GOT3 (cell line): ENCODE measurements around the gene RGS6.

ENCODE experiments used
- DNase-seq: peaks from one replicate; lab custom pipeline; 2025; ENCODE audit warnings: mixed read lengths; lab: John Stamatoyannopoulos, UW

RGS6 gene

GRCh38 chr14:72164420-72165228 is 232.4 kb downstream of the RGS6 start:
- DNase-seq = no peak

GRCh38 chr14:72165229-72165698 is 233.0 kb downstream of the RGS6 start:
- no peak for DNase-seq

GRCh38 chr14:72169521-72169920 is 237.3 kb downstream of the RGS6 start:
- DNase-seq = no peak

GRCh38 chr14:72172049-72172448 is 239.8 kb downstream of the RGS6 start:
- DNase-seq = no peak

- DNase-seq = no peak
Observed at GRCh38 chr14:72172597-72172996, 240.4 kb downstream of the RGS6 start.

- no peak for DNase-seq
Observed at GRCh38 chr14:72173038-72173720, 240.9 kb downstream of the RGS6 start.

- no peak for DNase-seq
Observed at GRCh38 chr14:72177251-72177650, 245.0 kb downstream of the RGS6 start.

GRCh38 chr14:72178517-72178916 is 246.3 kb downstream of the RGS6 start:
- DNase-seq = no peak

- DNase-seq = no peak
Observed at GRCh38 chr14:72182708-72183432, 250.6 kb downstream of the RGS6 start.

- DNase-seq = no peak
Observed at GRCh38 chr14:72183631-72184030, 251.4 kb downstream of the RGS6 start.

GRCh38 chr14:72186523-72186922 is 254.3 kb downstream of the RGS6 start:
- no peak for DNase-seq

GRCh38 chr14:72196237-72197015 is 264.2 kb downstream of the RGS6 start:
- DNase-seq = no peak

GRCh38 chr14:72201645-72202044 is 269.4 kb downstream of the RGS6 start:
- DNase-seq = no peak

- no peak for DNase-seq
Observed at GRCh38 chr14:72213424-72213823, 281.2 kb downstream of the RGS6 start.

GRCh38 chr14:72215080-72215479 is 282.9 kb downstream of the RGS6 start:
- DNase-seq = no peak

GRCh38 chr14:72217135-72217534 is 284.9 kb downstream of the RGS6 start:
- DNase-seq = no peak

GRCh38 chr14:72222046-72222445 is 289.8 kb downstream of the RGS6 start:
- no peak for DNase-seq

GRCh38 chr14:72236629-72237028 is 304.4 kb downstream of the RGS6 start:
- DNase-seq = no peak

- DNase-seq = no peak
Observed at GRCh38 chr14:72237722-72238666, 305.8 kb downstream of the RGS6 start.
